Mesenchymal stem cell (in vitro differentiated cells and primary cell): ENCODE data around the gene GP9.

Experiments used
- DNase-seq: peaks from one replicate; pipeline ENCODE4 v3.0.0-alpha.2; 2013
- H2AFZ ChIP-seq: one replicate; pipeline ENCODE4 v1.6.1; 2013; ENCODE audit warnings: low read depth, mild to moderate bottlenecking, control low read depth, inconsistent platforms, low read length, moderate library complexity
- H2AK5ac ChIP-seq: 2 replicates; pipeline ENCODE4 v1.6.1; 2013; ENCODE audit warnings: low read length, moderate library complexity, mild to moderate bottlenecking, inconsistent platforms; ENCODE audit not compliant: severe bottlenecking
- H2BK120ac ChIP-seq: one replicate; pipeline ENCODE4 v1.6.1; 2013; ENCODE audit warnings: low read depth, mild to moderate bottlenecking, inconsistent platforms, low read length, moderate library complexity
- H2BK12ac ChIP-seq, 2 experiments: one replicate each; pipeline ENCODE4 v1.6.1; 2013; ENCODE audit warnings: inconsistent platforms in 2 of 2, low read length in 2 of 2, mild to moderate bottlenecking in 2 of 2, moderate library complexity in 2 of 2, control low read depth in 1 of 2
- H2BK15ac ChIP-seq: one replicate; pipeline ENCODE4 v1.6.1; 2013; ENCODE audit warnings: mild to moderate bottlenecking, low read depth, inconsistent platforms; ENCODE audit not compliant: poor library complexity, severe bottlenecking
- H2BK5ac ChIP-seq: 2 replicates; pipeline ENCODE4 v1.6.1; 2013; ENCODE audit warnings: low read depth, mild to moderate bottlenecking, low read length, control low read depth, inconsistent platforms; ENCODE audit not compliant: poor library complexity, severe bottlenecking
- H3K14ac ChIP-seq, 2 experiments: one replicate each; pipeline ENCODE4 v1.6.1; 2013; ENCODE audit warnings: inconsistent platforms in 2 of 2, low read length in 2 of 2, control low read depth in 1 of 2, mild to moderate bottlenecking in 1 of 2, moderate library complexity in 1 of 2
- H3K18ac ChIP-seq, 2 experiments: one replicate each; pipeline ENCODE4 v1.6.1; 2013; ENCODE audit warnings: inconsistent platforms in 2 of 2, low read length in 2 of 2, control low read depth in 1 of 2, low read depth in 1 of 2, mild to moderate bottlenecking in 1 of 2
- H3K23ac ChIP-seq, 2 experiments: one replicate each; pipeline ENCODE4 v1.6.1; 2013; ENCODE audit warnings: inconsistent platforms in 2 of 2, low read length in 2 of 2, mild to moderate bottlenecking in 2 of 2, moderate library complexity in 2 of 2, control low read depth in 1 of 2
- H3K27ac ChIP-seq: 2 replicates; pipeline ENCODE4 v1.5.1; 2013; ENCODE audit warnings: mild to moderate bottlenecking, moderate library complexity, low read length, control low read depth, inconsistent platforms; ENCODE audit not compliant: poor library complexity, severe bottlenecking
- H3K27me3 ChIP-seq, 2 experiments: 2 replicates each; pipeline versions ENCODE4 v1.6.1 to v1.7.0; 2013; ENCODE audit warnings: low read length in 2 of 2, mild to moderate bottlenecking in 2 of 2, moderate library complexity in 2 of 2, control low read depth in 1 of 2, inconsistent platforms in 1 of 2; ENCODE audit not compliant: control insufficient read depth in 1 of 2, insufficient read depth in 1 of 2
- H3K36me3 ChIP-seq, 2 experiments: 2 replicates each; pipeline versions ENCODE4 v1.6.1 to v1.7.0; 2013; ENCODE audit warnings: low read length in 2 of 2, control low read depth in 1 of 2, inconsistent platforms in 1 of 2, low read depth in 1 of 2, mild to moderate bottlenecking in 1 of 2; ENCODE audit not compliant: insufficient read depth in 2 of 2, control insufficient read depth in 1 of 2
- H3K4ac ChIP-seq, 2 experiments: one replicate each; pipeline ENCODE4 v1.6.1; 2013; ENCODE audit warnings: inconsistent platforms in 2 of 2, low read length in 2 of 2, mild to moderate bottlenecking in 2 of 2, moderate library complexity in 2 of 2, control low read depth in 1 of 2, low read depth in 1 of 2
- H3K4me1 ChIP-seq: 2 replicates; pipeline ENCODE4 v1.6.1; 2013; ENCODE audit warnings: low read depth, low read length, control low read depth; ENCODE audit not compliant: control insufficient read depth, insufficient read depth
- H3K4me2 ChIP-seq: 2 replicates; pipeline ENCODE4 v1.6.1; 2013; ENCODE audit warnings: low read length, mild to moderate bottlenecking, inconsistent platforms; ENCODE audit not compliant: poor library complexity, severe bottlenecking
- H3K4me3 ChIP-seq, 2 experiments: 2 replicates each; pipeline versions ENCODE4 v1.5.1 to v1.7.0; 2013; ENCODE audit warnings: low read length in 2 of 2, mild to moderate bottlenecking in 2 of 2, control low read depth in 1 of 2, low read depth in 1 of 2; ENCODE audit not compliant: insufficient read depth in 1 of 2
- H3K79me1 ChIP-seq: replicated peaks from 2 replicates; pipeline ENCODE4 v1.6.1; 2013; ENCODE audit warnings: mild to moderate bottlenecking, control low read depth, low read length, inconsistent platforms; ENCODE audit not compliant: poor library complexity, severe bottlenecking
- H3K9ac ChIP-seq: 2 replicates; pipeline ENCODE4 v1.7.0; 2013; ENCODE audit warnings: mild to moderate bottlenecking, low read length, moderate library complexity
- H3K9me3 ChIP-seq: 2 replicates; pipeline ENCODE4 v1.7.0; 2013; ENCODE audit warnings: mild to moderate bottlenecking, low read length; ENCODE audit not compliant: control insufficient read depth
- H4K8ac ChIP-seq: one replicate; pipeline ENCODE4 v1.6.1; 2013; ENCODE audit warnings: inconsistent platforms, mild to moderate bottlenecking, low read length, moderate library complexity
- H4K91ac ChIP-seq: one replicate; pipeline ENCODE4 v1.6.1; 2013; ENCODE audit warnings: mild to moderate bottlenecking, low read length, inconsistent platforms
- WGBS: methylation state at CpG from one replicate; pipeline ENCODE4 v1.1.7; 2013; ENCODE audit warnings: mixed read lengths; 5-methylcytosine and 5-hydroxymethylcytosine counted together

GP9 gene

DNA sequence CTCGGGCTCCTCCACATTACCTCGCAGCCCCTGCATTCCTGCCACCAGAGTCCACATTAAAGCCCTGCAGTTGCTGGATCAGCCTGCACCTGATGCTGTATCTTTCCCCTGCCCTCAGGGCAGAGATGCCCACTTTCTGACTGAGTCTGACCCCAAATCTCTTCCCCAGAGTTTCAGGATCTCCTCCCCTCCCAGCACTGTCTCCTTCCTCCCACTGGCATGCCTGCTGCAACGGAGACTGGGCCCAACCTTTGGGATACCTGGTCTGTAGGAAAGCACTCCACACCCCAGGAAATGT is 20.6 kb upstream of the GP9 start:
- Histone ChIP-seq H3K79me1 (no peaks in the 10 kb centered on the region), H2AK5ac (no peak overlapping the region), H3K9me3 (peaks cover 9% of the 10 kb centered on the region), H2AFZ (no peak overlapping the region), H2BK15ac (no peak overlapping the region), H3K4me1 (peaks cover 4% of the 10 kb centered on the region), H3K27ac (no peak overlapping the region), H4K91ac (no peak overlapping the region), H3K9ac (no peak overlapping the region), H3K18ac (no peak overlapping the region), H4K8ac (no peak overlapping the region), H2BK12ac (no peak overlapping the region), H3K23ac (no peak overlapping the region), H3K4ac (no peak overlapping the region), H3K4me3 (no peak overlapping the region), H3K14ac (no peak overlapping the region), H3K4me2 (no peak overlapping the region), H3K27me3 (peaks cover 39 to 44% of the 10 kb centered on the region in 2 experiments), H2BK5ac (no peak overlapping the region), H3K36me3 (no peaks in the 10 kb centered on the region), H2BK120ac (no peak overlapping the region)
- DNase-seq, result no peak
- 74% methylated on average over 3 of the region's 3 CpGs for WGBS

DNA sequence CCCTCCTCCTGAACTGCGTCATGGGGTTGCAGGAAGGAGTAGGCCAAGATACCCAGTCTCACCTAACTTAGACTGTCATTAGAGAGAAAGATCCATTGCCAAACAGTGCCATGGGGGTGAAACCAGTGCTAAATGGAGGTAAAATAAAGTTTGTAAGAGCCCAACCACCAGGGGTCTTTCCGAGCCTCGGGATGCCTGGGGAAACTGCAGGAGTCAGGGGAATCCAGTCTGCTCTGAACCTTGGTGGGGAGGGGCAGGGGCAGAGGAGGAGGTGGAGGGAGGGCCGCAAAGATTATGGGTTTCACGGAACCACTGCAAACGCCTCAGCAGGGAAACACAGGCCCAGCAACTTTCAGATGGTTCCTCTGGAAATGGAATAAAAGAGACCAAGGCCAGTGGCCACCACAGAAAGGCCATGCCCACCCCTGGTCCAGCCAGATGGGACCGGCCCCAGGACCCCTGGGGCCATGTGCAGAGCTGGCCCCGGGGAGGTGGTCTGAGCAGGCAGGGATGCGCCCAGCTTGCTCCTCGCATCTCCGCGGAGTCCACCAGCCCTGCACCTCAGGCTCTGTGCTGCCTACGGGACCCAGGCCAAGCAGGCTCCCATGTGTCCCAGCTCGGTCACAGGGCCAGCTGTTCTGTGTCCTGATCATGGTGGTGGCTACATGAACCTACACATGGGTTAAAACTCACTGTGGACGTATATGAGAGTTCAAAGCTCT is 19.8 kb upstream of the GP9 start:
- no peak overlapping the region for H3K18ac ChIP-seq
- no peak overlapping the region for H3K9ac ChIP-seq
- DNase-seq, result no peak
- no peaks in the 10 kb centered on the region for H3K36me3 ChIP-seq
- no peak overlapping the region for H4K8ac ChIP-seq
- peaks cover 4% of the 10 kb centered on the region for H3K4me1 ChIP-seq
- H3K14ac ChIP-seq, result no peak overlapping the region
- H2AFZ ChIP-seq, result no peak overlapping the region
- H2BK12ac ChIP-seq, result no peak overlapping the region
- no peak overlapping the region for H3K4me3 ChIP-seq
- H4K91ac ChIP-seq, result no peak overlapping the region
- no peak overlapping the region for H2AK5ac ChIP-seq
- no peak overlapping the region for H3K4me2 ChIP-seq
- no peak overlapping the region for H2BK15ac ChIP-seq
- no peak overlapping the region for H3K23ac ChIP-seq
- peaks cover 9% of the 10 kb centered on the region for H3K9me3 ChIP-seq
- H3K27me3 ChIP-seq, result peaks cover 39 to 45% of the 10 kb centered on the region in 2 experiments
- WGBS, result 87% methylated on average over 15 of the region's 15 CpGs
- no peak overlapping the region for H2BK120ac ChIP-seq
- no peaks in the 10 kb centered on the region for H3K79me1 ChIP-seq
- H3K4ac ChIP-seq, result no peak overlapping the region
- H3K27ac ChIP-seq, result no peak overlapping the region
- H2BK5ac ChIP-seq, result no peak overlapping the region

DNA sequence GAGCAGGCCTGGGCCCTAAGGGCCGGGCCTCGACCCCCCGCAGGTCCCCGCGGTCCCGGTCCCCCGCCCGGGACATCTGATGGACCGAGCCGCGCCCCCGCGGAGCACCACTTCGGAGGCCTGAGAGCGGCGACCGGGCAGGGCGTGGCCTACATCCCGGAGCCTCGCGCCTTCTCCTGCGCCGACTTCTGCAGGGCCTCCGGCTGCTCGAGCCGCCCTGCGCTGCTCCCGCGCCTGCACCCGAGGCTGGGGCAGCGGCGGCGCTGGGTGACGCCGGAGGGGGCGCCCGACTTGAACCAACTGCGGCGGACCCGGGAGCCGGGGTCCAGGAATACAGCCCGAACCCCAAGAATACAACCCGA is 14.9 kb upstream of the GP9 start:
- Histone ChIP-seq H3K4me1 (no peaks in the 10 kb centered on the region), H3K4me3 (no peak overlapping the region), H4K91ac (no peak overlapping the region), H2BK15ac (no peak overlapping the region), H3K4me2 (no peak overlapping the region), H3K36me3 (peaks cover 0 to 6% of the 10 kb centered on the region in 2 experiments), H3K9me3 (peaks cover 15% of the 10 kb centered on the region), H3K23ac (no peak overlapping the region), H3K27ac (no peak overlapping the region), H3K79me1 (no peaks in the 10 kb centered on the region), H3K9ac (no peak overlapping the region), H2BK12ac (no peak overlapping the region), H4K8ac (no peak overlapping the region), H2BK120ac (no peak overlapping the region), H3K27me3 (peaks cover 8 to 28% of the 10 kb centered on the region in 2 experiments), H3K18ac (no peak overlapping the region), H2AK5ac (no peak overlapping the region), H2AFZ (no peak overlapping the region), H3K4ac (no peak overlapping the region), H3K14ac (no peak overlapping the region), H2BK5ac (no peak overlapping the region)
- DNase-seq, result no peak
- WGBS, result 97% methylated on average over 43 of the region's 43 CpGs

DNA sequence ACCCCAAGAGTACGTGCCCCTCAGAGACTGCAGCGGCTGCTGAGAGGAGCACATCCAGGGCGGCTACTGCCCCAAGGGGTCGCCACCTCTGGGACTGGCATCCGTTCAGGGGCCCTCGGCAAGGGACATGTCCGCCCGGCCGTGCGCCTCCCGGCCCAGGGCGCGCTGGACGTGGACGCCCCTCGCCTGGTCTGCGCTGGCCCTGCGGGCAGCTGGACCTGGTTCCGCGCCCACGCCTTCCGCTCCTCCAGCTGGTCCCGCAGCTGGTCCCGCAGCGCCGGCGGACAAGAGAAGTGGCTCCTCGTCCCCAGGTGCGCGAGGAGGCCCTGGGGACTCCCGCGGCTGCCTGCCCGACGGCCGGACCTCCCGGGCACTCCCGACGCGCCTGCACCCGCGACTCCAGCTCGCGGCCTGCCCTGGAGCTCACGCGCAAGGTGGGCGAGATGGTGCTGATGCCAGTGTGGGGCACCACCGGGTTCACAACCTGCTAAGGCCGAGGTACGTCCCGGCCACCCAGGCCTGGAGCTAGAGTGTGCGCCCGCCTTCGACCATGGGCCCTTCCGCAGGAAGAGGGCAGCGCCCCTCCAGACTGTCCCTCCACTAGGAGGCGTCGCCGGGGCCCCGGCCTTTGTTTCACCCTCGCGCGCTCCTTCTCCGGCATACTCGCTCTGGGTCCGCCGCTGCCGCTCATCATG is 14.4 kb upstream of the GP9 start:
- Histone ChIP-seq H3K79me1 (no peaks in the 10 kb centered on the region), H4K8ac (no peak overlapping the region), H2AFZ (no peak overlapping the region), H2AK5ac (no peak overlapping the region), H3K14ac (no peak overlapping the region), H3K4me2 (no peak overlapping the region), H2BK15ac (no peak overlapping the region), H3K23ac (no peak overlapping the region), H3K4me3 (no peak overlapping the region), H3K4me1 (no peaks in the 10 kb centered on the region), H3K27ac (no peak overlapping the region), H3K9ac (no peak overlapping the region), H3K36me3 (peaks cover 0 to 6% of the 10 kb centered on the region in 2 experiments), H3K4ac (no peak overlapping the region), H2BK12ac (no peak overlapping the region), H3K9me3 (peaks cover 15% of the 10 kb centered on the region), H2BK120ac (no peak overlapping the region), H3K27me3 (peaks cover 8 to 28% of the 10 kb centered on the region in 2 experiments), H2BK5ac (no peak overlapping the region), H3K18ac (no peak overlapping the region), H4K91ac (no peak overlapping the region)
- 94% methylated on average over 67 of the region's 67 CpGs for WGBS
- no peak for DNase-seq
